SK-N-SH (cell line): Measurements from ENCODE around the gene AHNAK2. TPM values are rescaled to one million over a fixed set of nuclear protein-coding genes. Genes with fewer than 3 reads are reported as not detected.

Experiments used
- CTCF ChIA-PET: fragments of 300-600, 350-600 bp; formaldehyde crosslinking; extraction: SDS; loops from one replicate; lab custom pipeline; 2021; lab: Yijun Ruan, JAX
- POLR2A ChIA-PET: fragments of 350-600 bp; sonication (Branson Sonifier 250); formaldehyde crosslinking; extraction: SDS; loops from one replicate; lab custom pipeline; 2020; ENCODE audit warnings: antibody characterized with exemption, inconsistent platforms; lab: Yijun Ruan, JAX
- DNase-seq: peaks from one replicate; pipeline ENCODE4 v3.0.0; 2012
- H2AFZ ChIP-seq: fragments of 200-600 bp; sonication (generic); 2 replicates; pipeline ENCODE4 v1.8.1; 2016; ENCODE audit warnings: antibody characterized with exemption, mild to moderate bottlenecking, low read depth
- H3F3A ChIP-seq: fragments of 200-600 bp; sonication (generic); replicated peaks from 2 replicates; pipeline ENCODE3; 2016; ENCODE audit warnings: antibody characterized with exemption, mild to moderate bottlenecking; ENCODE audit not compliant: insufficient read depth
- H3K27ac ChIP-seq, 2 experiments: fragments of 200-500 bp in 1 of 2; fragments of 200-600 bp in 1 of 2; sonication (Bioruptor generic) in 1 of 2; sonication (generic), shearing (Covaris generic) in 1 of 2; 2 replicates each; pipeline versions ENCODE4 v1.5.1 to v1.6.1; 2014 to 2016; ENCODE audit warnings: low read depth in 2 of 2, inconsistent platforms in 1 of 2, low read length in 1 of 2, mild to moderate bottlenecking in 1 of 2, mixed read lengths in 1 of 2
- H3K27me3 ChIP-seq: fragments of 200-600 bp; sonication (generic), shearing (Covaris generic); 2 replicates; pipeline ENCODE4 v1.6.1; 2016; ENCODE audit warnings: mixed run types; ENCODE audit not compliant: insufficient read depth
- H3K36me3 ChIP-seq, 2 experiments: fragments of 200-500 bp in 1 of 2; fragments of 200-600 bp in 1 of 2; sonication (Bioruptor generic) in 1 of 2; sonication (generic) in 1 of 2; replicated peaks in 1 of 2; 2 replicates each; pipeline versions ENCODE3 to v1.5.1; 2014 to 2016; ENCODE audit warnings: low read length in 1 of 2, mild to moderate bottlenecking in 1 of 2; ENCODE audit not compliant: insufficient read depth in 2 of 2, control insufficient read depth in 1 of 2
- H3K4me1 ChIP-seq, 2 experiments: fragments of 200-500 bp in 1 of 2; fragments of 200-600 bp in 1 of 2; sonication (Bioruptor generic) in 1 of 2; sonication (generic), shearing (Covaris generic) in 1 of 2; 2 replicates each; pipeline versions ENCODE4 v1.5.1 to v1.6.1; 2014 to 2016; ENCODE audit warnings: low read depth in 1 of 2, low read length in 1 of 2, mixed run types in 1 of 2; ENCODE audit not compliant: insufficient read depth in 2 of 2, control insufficient read depth in 1 of 2
- H3K4me2 ChIP-seq: fragments of 200-600 bp; sonication (generic), shearing (Covaris generic); 2 replicates; pipeline ENCODE4 v1.6.1; 2017; ENCODE audit warnings: mixed run types
- H3K4me3 ChIP-seq, 2 experiments: fragments of 200-500 bp in 1 of 2; fragments of 200-600 bp in 1 of 2; sonication (Bioruptor generic) in 1 of 2; sonication (generic), shearing (Covaris generic) in 1 of 2; 2 replicates each; pipeline versions ENCODE4 v1.5.1 to v1.8.1; 2014 to 2016; ENCODE audit warnings: low read depth in 2 of 2, inconsistent platforms in 1 of 2, low read length in 1 of 2, mild to moderate bottlenecking in 1 of 2, mixed read lengths in 1 of 2, moderate library complexity in 1 of 2
- H3K79me2 ChIP-seq: fragments of 200-600 bp; sonication (generic); 2 replicates; pipeline ENCODE4 v1.8.1; 2017; ENCODE audit warnings: mild to moderate bottlenecking; ENCODE audit not compliant: insufficient read depth
- H3K9ac ChIP-seq: fragments of 200-600 bp; sonication (generic); 2 replicates; pipeline ENCODE4 v1.6.1; 2017; ENCODE audit warnings: mixed run types
- H3K9me2 ChIP-seq: fragments of 200-600 bp; sonication (generic); 2 replicates; pipeline ENCODE4 v1.6.1; 2017; ENCODE audit warnings: mixed run types
- H3K9me3 ChIP-seq: fragments of 200-600 bp; sonication (generic); 2 replicates; pipeline ENCODE4 v1.6.1; 2017; ENCODE audit warnings: mixed run types, mild to moderate bottlenecking, moderate library complexity
- H4K20me1 ChIP-seq: fragments of 200-600 bp; sonication (generic); 2 replicates; pipeline ENCODE4 v1.6.1; 2017; ENCODE audit warnings: mild to moderate bottlenecking, mixed run types; ENCODE audit not compliant: insufficient read depth
- EP300 ChIP-seq, 2 experiments: IDR thresholded peaks; 2 replicates each; pipeline versions ENCODE4 v1.4.0 to v1.6.1; 2012; ENCODE audit warnings: borderline replicate concordance in 1 of 2, low read depth in 1 of 2, low read length in 1 of 2
- EZH2phosphoT487 ChIP-seq: fragments of 200-600 bp; sonication (generic); IDR thresholded peaks from 2 replicates; pipeline ENCODE4 v1.6.1; 2017; ENCODE audit warnings: low read depth, mixed run types, mild to moderate bottlenecking, antibody characterized with exemption, moderate library complexity, borderline replicate concordance
- FOSL2 ChIP-seq: IDR thresholded peaks from 2 replicates; pipeline ENCODE4 v1.4.0; 2012; ENCODE audit warnings: low read depth, mild to moderate bottlenecking, moderate library complexity, borderline replicate concordance
- GABPA ChIP-seq: IDR thresholded peaks from 2 replicates; pipeline ENCODE4 v1.4.0; 2012; ENCODE audit warnings: low read depth, mild to moderate bottlenecking
- JUND ChIP-seq: IDR thresholded peaks from 2 replicates; pipeline ENCODE4 v1.4.0; 2012
- NFIC ChIP-seq: IDR thresholded peaks from 2 replicates; pipeline ENCODE4 v1.4.0; 2012; ENCODE audit warnings: borderline replicate concordance
- RXRA ChIP-seq: IDR thresholded peaks from 2 replicates; pipeline ENCODE4 v1.4.0; 2012; ENCODE audit warnings: low read depth, mild to moderate bottlenecking, borderline replicate concordance
- TCF12 ChIP-seq: IDR thresholded peaks from 2 replicates; pipeline ENCODE4 v1.4.0; 2012
- TEAD4 ChIP-seq: IDR thresholded peaks from 2 replicates; pipeline ENCODE4 v1.4.0; 2012; ENCODE audit warnings: mild to moderate bottlenecking, borderline replicate concordance; ENCODE audit not compliant: insufficient read depth
- WGBS: methylation state at CpG from one replicate; pipeline ENCODE4 v1.1.6; 2017; ENCODE audit warnings: low lambda C conversion rate; 5-methylcytosine and 5-hydroxymethylcytosine counted together
- polyA plus RNA-seq, 3 experiments: library from polyadenylated mRNA; depleted of rRNA; stranded (reverse); fragments of >200 nt; gene quantifications; 2 replicates each; pipeline ENCODE4 v1.2.3, GENCODE V29; 2012
- TF ChIP-seq, protein P1 (sequence below): IDR thresholded peaks from 2 replicates; pipeline ENCODE4; 2012

Gene AHNAK2
- polyA plus RNA-seq, 1 of the 3 experiments (the other 2 are of a cell fraction), result 33.5 TPM

DNA sequence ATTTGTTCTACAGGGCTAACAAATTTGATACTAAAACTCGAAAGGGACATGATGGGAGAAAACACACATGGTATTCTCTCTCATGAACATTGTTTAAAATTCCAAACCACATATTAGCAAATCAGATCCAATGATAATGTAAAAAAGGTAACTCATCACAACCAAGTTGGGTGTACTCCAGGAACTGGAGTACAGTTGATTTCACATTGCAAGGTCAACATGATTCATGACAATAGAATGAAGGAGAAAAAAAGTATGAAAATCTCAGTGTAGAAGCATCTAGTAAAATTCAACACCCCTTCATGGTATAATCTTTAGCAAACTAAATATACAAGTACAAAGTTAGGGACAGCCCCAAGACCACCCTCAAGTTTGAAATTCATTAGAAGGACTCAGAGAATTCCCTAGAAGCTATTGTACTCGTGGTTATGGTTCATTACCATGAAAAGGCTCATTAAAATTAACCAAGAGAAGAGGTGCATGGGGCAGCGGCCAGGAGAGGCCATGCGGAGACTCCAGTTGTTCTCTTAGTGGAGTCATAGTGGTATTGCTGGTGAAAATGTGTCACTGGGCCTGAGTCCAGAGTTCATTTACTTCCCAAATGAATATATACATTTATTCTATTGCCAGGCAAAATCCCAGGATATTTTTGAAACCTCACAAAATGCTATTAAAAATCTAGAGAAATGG is 45.8 kb upstream of the AHNAK2 start:
- H3K4me3 ChIP-seq, result peak overlapping the region in 1 of 2 experiments; percentile 52; a peak in 2 of 4 replicates
- H3K9me3 ChIP-seq, result no peaks in the 10 kb centered on the region
- no peak for DNase-seq
- H3K27ac ChIP-seq, result peak overlapping the region; percentile 43 to 99; a peak in 3 of 4 replicates
- H3K9ac ChIP-seq, result peak overlapping the region; percentile 80
- H4K20me1 ChIP-seq, result peaks cover 6% of the 10 kb centered on the region; the same call in 1 of the 2 replicates
- 57% methylated on average over 4 of the region's 4 CpGs for WGBS
- TF ChIP-seq NFIC, result peak; percentile 38; the same call in 1 of the 2 replicates
- TF ChIP-seq, protein P1, sequence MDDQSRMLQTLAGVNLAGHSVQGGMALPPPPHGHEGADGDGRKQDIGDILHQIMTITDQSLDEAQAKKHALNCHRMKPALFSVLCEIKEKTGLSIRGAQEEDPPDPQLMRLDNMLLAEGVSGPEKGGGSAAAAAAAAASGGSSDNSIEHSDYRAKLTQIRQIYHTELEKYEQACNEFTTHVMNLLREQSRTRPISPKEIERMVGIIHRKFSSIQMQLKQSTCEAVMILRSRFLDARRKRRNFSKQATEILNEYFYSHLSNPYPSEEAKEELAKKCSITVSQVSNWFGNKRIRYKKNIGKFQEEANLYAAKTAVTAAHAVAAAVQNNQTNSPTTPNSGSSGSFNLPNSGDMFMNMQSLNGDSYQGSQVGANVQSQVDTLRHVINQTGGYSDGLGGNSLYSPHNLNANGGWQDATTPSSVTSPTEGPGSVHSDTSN, result 0 out of 2 replicates have a peak, but pooled peaks have one; percentile 11
- TF ChIP-seq EP300 (IDR thresholded peaks at IDR 0.05; ENCODE audit: borderline replicate concordance in 1 of 2, low read depth in 1 of 2, low read length in 1 of 2), result peak in 1 of 2 experiments; percentile 61; a peak in 1 of 4 replicates
- TF ChIP-seq RXRA, result 0 out of 2 replicates have a peak, but pooled peaks have one; percentile 48
- TF ChIP-seq TCF12, result peak; percentile 65
- TF ChIP-seq EZH2phosphoT487, result no peak
- TF ChIP-seq FOSL2, result peak; percentile 65; the same call in 1 of the 2 replicates
- no peak for TF ChIP-seq TEAD4
- TF ChIP-seq GABPA, result no peak
- TF ChIP-seq JUND, result peak; percentile 76
- H3K79me2 ChIP-seq, result peaks cover 35% of the 10 kb centered on the region
- H3K9me2 ChIP-seq, result no peaks in the 10 kb centered on the region
- peaks cover 0 to 3% of the 10 kb centered on the region in 2 experiments for H3K36me3 ChIP-seq
- CTCF ChIA-PET, result interaction anchor here (1.6 kb wide), 1 partner anchor 22 kb away, joined by 12 read pairs; no protein-coding TSS in a partner anchor
- peak overlapping the region; percentile 98 for H3K4me2 ChIP-seq
- H2AFZ ChIP-seq, result no peak overlapping the region
- H3K27me3 ChIP-seq, result no peaks in the 10 kb centered on the region
- POLR2A ChIA-PET, result no interaction called here
- peaks cover 60% of the 10 kb centered on the region for H3F3A ChIP-seq
- peaks cover 15 to 36% of the 10 kb centered on the region in 2 experiments; a peak in 2 of 4 replicates for H3K4me1 ChIP-seq

DNA sequence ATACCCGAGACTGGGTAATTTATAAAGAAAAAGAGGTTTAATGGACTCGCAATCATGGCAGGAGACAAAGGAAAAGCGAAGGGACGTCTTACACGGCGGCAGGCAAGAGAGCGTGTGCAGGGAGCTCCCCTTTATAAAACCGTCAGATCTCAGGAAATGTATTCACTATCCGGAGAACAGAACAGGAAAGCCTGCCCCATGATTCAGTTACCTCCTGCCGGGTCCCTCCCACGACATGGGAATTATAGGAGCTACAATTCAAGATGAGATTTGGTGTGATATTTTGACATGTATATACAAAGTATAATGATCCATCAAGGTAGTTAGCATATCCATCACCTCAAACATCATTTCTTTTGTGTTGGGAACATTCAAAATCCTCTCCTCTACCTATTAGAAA is 45.0 kb upstream of the AHNAK2 start:
- peak overlapping the region; percentile 80 for H3K9ac ChIP-seq
- H3K4me3 ChIP-seq, result peak overlapping the region in 1 of 2 experiments; percentile 52; a peak in 2 of 4 replicates
- H3K4me1 ChIP-seq, result peaks cover 18 to 42% of the 10 kb centered on the region in 2 experiments; a peak in 2 of 4 replicates
- H3K79me2 ChIP-seq, result peaks cover 43% of the 10 kb centered on the region
- H3K36me3 ChIP-seq, result peaks cover 0 to 3% of the 10 kb centered on the region in 2 experiments
- H3K4me2 ChIP-seq, result peak overlapping the region; percentile 98
- 26% methylated on average over 11 of the region's 11 CpGs for WGBS
- no peaks in the 10 kb centered on the region for H3K27me3 ChIP-seq
- no peak for DNase-seq
- H3K9me2 ChIP-seq, result no peaks in the 10 kb centered on the region
- TF ChIP-seq RXRA (no peak), JUND (no peak), EZH2phosphoT487 (no peak)
- POLR2A ChIA-PET, result no interaction called here
- H3K9me3 ChIP-seq, result no peaks in the 10 kb centered on the region
- peak overlapping the region; percentile 20 to 99; a peak in 3 of 4 replicates for H3K27ac ChIP-seq
- CTCF ChIA-PET, result interaction anchor here (1.0 to 1.6 kb wide), 3 partner anchors 23 to 48 kb away, joined by 3 to 12 read pairs (median 5); no protein-coding TSS in a partner anchor
- H3F3A ChIP-seq, result peaks cover 56% of the 10 kb centered on the region
- H2AFZ ChIP-seq, result no peak overlapping the region
- peaks cover 14% of the 10 kb centered on the region for H4K20me1 ChIP-seq
